ENCODE data around the gene BBS9. TPM values are rescaled to one million over a fixed set of nuclear protein-coding genes. Genes with fewer than 3 reads are reported as not detected.

Gene BBS9
- total RNA-seq, 1 experiment from 2014 or later, result 26.4 TPM

DNA sequence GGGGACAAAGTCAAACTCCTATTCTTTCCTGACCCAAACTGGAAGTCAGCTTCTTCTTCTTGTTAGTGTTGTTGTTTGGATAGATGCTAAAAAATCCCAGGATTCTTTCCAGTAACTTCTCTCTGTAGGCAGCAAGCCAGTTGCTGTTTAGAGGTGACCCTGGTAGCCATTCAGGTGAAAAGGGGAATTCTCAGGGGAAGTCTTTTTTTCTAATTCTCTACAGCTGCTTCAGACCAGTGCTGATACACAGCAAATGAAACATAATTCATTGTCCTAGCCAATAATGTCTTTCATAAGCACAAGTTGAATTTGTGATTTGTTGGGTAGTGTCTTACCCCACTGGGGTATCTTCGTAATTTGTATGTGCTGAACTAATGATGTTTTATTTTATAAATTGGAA lies 357.3 kb downstream of the BBS9 start:
- no peak overlapping the region for H3K14ac ChIP-seq (ENCODE audit: insufficient read depth, low read length)
- Mint-ChIP-seq H3K27me3 (ENCODE audit: low read depth) (no peaks in the 10 kb centered on the region), H3K4me3 (no peak overlapping the region), H3K4me1 (peaks cover 13 to 16% of the 10 kb centered on the region in 2 experiments), H3K9me3 (no peaks in the 10 kb centered on the region; a peak in 2 of 5 replicates), H3K36me3 (ENCODE audit: insufficient read depth in 1 of 3, low read depth in 3 of 3) (peaks cover 0 to 7% (median 2%) of the 10 kb centered on the region in 3 experiments; a peak in 6 of 7 replicates), H3K27ac (peak overlapping the region in 1 of 3 experiments; percentile 13; a peak in 1 of 7 replicates)
- TF ChIP-seq, protein P1, sequence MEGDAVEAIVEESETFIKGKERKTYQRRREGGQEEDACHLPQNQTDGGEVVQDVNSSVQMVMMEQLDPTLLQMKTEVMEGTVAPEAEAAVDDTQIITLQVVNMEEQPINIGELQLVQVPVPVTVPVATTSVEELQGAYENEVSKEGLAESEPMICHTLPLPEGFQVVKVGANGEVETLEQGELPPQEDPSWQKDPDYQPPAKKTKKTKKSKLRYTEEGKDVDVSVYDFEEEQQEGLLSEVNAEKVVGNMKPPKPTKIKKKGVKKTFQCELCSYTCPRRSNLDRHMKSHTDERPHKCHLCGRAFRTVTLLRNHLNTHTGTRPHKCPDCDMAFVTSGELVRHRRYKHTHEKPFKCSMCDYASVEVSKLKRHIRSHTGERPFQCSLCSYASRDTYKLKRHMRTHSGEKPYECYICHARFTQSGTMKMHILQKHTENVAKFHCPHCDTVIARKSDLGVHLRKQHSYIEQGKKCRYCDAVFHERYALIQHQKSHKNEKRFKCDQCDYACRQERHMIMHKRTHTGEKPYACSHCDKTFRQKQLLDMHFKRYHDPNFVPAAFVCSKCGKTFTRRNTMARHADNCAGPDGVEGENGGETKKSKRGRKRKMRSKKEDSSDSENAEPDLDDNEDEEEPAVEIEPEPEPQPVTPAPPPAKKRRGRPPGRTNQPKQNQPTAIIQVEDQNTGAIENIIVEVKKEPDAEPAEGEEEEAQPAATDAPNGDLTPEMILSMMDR (conservative IDR thresholded peaks at IDR 0.05), result no peak
- no peak overlapping the region for H4K8ac ChIP-seq (replicated peaks; ENCODE audit: insufficient read length, low read depth, low read length)
- H2AFZ ChIP-seq (ENCODE audit: low read length), result no peak overlapping the region
- H3K4me2 ChIP-seq (ENCODE audit: insufficient read depth, insufficient read length, low read length), result no peak overlapping the region
- H3K79me2 ChIP-seq (ENCODE audit: insufficient read depth, low read length), result no peaks in the 10 kb centered on the region; the same call in 1 of the 2 replicates
- no peak overlapping the region for H2AK5ac ChIP-seq (ENCODE audit: insufficient read length, low read length)
- H3K27me3 ChIP-seq (ENCODE audit: insufficient read depth, low read length), result no peaks in the 10 kb centered on the region
- no peak overlapping the region for H3K27ac ChIP-seq (ENCODE audit: insufficient read length, low read depth, low read length)
- no peak for DNase-seq
- no peak overlapping the region for H2BK12ac ChIP-seq (ENCODE audit: insufficient read length, low read depth, low read length)
- H3K56ac ChIP-seq (ENCODE audit: insufficient read length, low read depth, low read length), result no peak overlapping the region
- no peak overlapping the region for H4K5ac ChIP-seq (ENCODE audit: insufficient read length, low read depth, low read length)
- no peak overlapping the region for H2BK120ac ChIP-seq (ENCODE audit: low read depth, low read length, poor library complexity, severe bottlenecking)
- H3K9me3 ChIP-seq (ENCODE audit: control insufficient read depth, low read depth, low read length), result no peaks in the 10 kb centered on the region
- H3K18ac ChIP-seq (ENCODE audit: insufficient read length, low read depth, low read length), result no peak overlapping the region
- no peaks in the 10 kb centered on the region for H3K4me1 ChIP-seq (ENCODE audit: insufficient read depth, low read length)
- no peaks in the 10 kb centered on the region for H3K79me1 ChIP-seq (ENCODE audit: insufficient read depth, low read depth, low read length, poor library complexity, severe bottlenecking)
- H4K20me1 ChIP-seq (ENCODE audit: control insufficient read depth, insufficient read depth, insufficient read length), result no peaks in the 10 kb centered on the region
- H2BK20ac ChIP-seq (ENCODE audit: low read depth, low read length, poor library complexity, severe bottlenecking), result no peak overlapping the region
- H3K9ac ChIP-seq (ENCODE audit: extremely low read depth, insufficient read length, low read length), result no peak overlapping the region
- no CpG with 5 or more reads among the region's 1 CpG for WGBS (ENCODE audit: extremely low coverage, insufficient read length, low lambda C conversion rate)
- no peak overlapping the region for H3T11ph ChIP-seq (ENCODE audit: low read length)
- H2BK15ac ChIP-seq (ENCODE audit: low read depth, low read length), result no peak overlapping the region
- no peak overlapping the region for H4K91ac ChIP-seq (ENCODE audit: insufficient read length, low read depth, low read length)
- no peak overlapping the region for H2BK5ac ChIP-seq (ENCODE audit: insufficient read length, low read length)
- H3K4ac ChIP-seq (ENCODE audit: low read depth, low read length), result no peak overlapping the region
- H3K23me2 ChIP-seq (ENCODE audit: insufficient read length, low read depth, low read length, poor library complexity, severe bottlenecking), result no peaks in the 10 kb centered on the region
- no peak overlapping the region for H3K23ac ChIP-seq (ENCODE audit: insufficient read length, low read depth, low read length)
